HCT116 (cell line): ENCODE results near the gene RPL12.

ENCODE experiments used
- EGR1 ChIP-seq: IDR thresholded peaks from 2 replicates; pipeline ENCODE4 v1.6.1; 2012; ENCODE audit warnings: low read depth
- FOSL1 ChIP-seq: IDR thresholded peaks from 2 replicates; pipeline ENCODE4 v1.6.1; 2012; ENCODE audit warnings: low read depth

- TF ChIP-seq FOSL1 = no peak
- TF ChIP-seq EGR1 = no peak
Measured at GRCh38 chr9:127458921-127459320, 7.7 kb upstream of the RPL12 start.
